Peyer's patch (tissue), 4 donors: ENCODE measurements around the gene CDK19.

ENCODE experiments used
- CTCF ChIP-seq, 6 experiments: fragments of 450-650 bp in 4 of 6; fragments of 200-600 bp in 2 of 6; sonication (generic) in 1 of 6; IDR thresholded peaks; one replicate each; pipeline ENCODE4 v1.5.1; 2017 to 2019; ENCODE audit warnings: antibody characterized with exemption in 6 of 6, mild to moderate bottlenecking in 3 of 6, moderate library complexity in 1 of 6
- POLR2A ChIP-seq, 2 donors: fragments of 450-650 bp; IDR thresholded peaks; one replicate each; pipeline ENCODE4 v1.5.1; 2017; ENCODE audit warnings: antibody characterized with exemption in 2 of 2, mild to moderate bottlenecking in 2 of 2, moderate library complexity in 2 of 2

- no peak for TF ChIP-seq CTCF (IDR thresholded peaks at IDR 0.05)
- TF ChIP-seq POLR2A (IDR thresholded peaks at IDR 0.05) = no peak
Measured at GRCh38 chr6:110833831-110834230, 18.6 kb upstream of the CDK19 start.
